Loucy (cell line): ENCODE data around the gene AUH.

Experiments
- H2AFZ ChIP-seq: fragments of 200-600 bp; sonication (generic); 2 replicates; pipeline ENCODE4 v1.6.0; 2016; ENCODE audit warnings: antibody characterized with exemption, mild to moderate bottlenecking, low read length, moderate library complexity
- H3F3A ChIP-seq: fragments of 200-600 bp; 2 replicates; pipeline ENCODE4 v1.6.0; 2016; ENCODE audit warnings: antibody characterized with exemption, low read depth, mild to moderate bottlenecking
- H3K27me3 ChIP-seq: fragments of 200-600 bp; sonication (generic); 2 replicates; pipeline ENCODE4 v1.6.1; 2014; ENCODE audit warnings: low read length, mild to moderate bottlenecking; ENCODE audit not compliant: insufficient read depth, poor library complexity, severe bottlenecking
- H3K36me3 ChIP-seq: fragments of 200-600 bp; sonication (generic); 2 replicates; pipeline ENCODE4 v1.6.1; 2016; ENCODE audit warnings: low read length; ENCODE audit not compliant: insufficient read depth
- H3K4me1 ChIP-seq: fragments of 200-600 bp; sonication (generic); 2 replicates; pipeline ENCODE4 v1.5.1; 2014; ENCODE audit warnings: low read length, mild to moderate bottlenecking; ENCODE audit not compliant: insufficient read depth, poor library complexity, severe bottlenecking
- H3K4me2 ChIP-seq: fragments of 200-600 bp; sonication (generic); 2 replicates; pipeline ENCODE4 v1.6.0; 2014; ENCODE audit warnings: antibody characterized with exemption, low read length, low read depth, mild to moderate bottlenecking; ENCODE audit not compliant: poor library complexity, severe bottlenecking
- H3K4me3 ChIP-seq: fragments of 200-600 bp; sonication (generic); 2 replicates; pipeline ENCODE4 v1.5.1; 2014; ENCODE audit warnings: low read length, mild to moderate bottlenecking, mixed read lengths; ENCODE audit not compliant: poor library complexity, severe bottlenecking
- H3K79me2 ChIP-seq: fragments of 200-600 bp; sonication (generic); 2 replicates; pipeline ENCODE4 v1.6.1; 2014; ENCODE audit warnings: low read length; ENCODE audit not compliant: insufficient read depth
- H3K9ac ChIP-seq: fragments of 200-600 bp; sonication (generic); 2 replicates; pipeline ENCODE4 v1.6.0; 2014; ENCODE audit warnings: mild to moderate bottlenecking, low read depth, low read length, moderate library complexity; ENCODE audit not compliant: poor library complexity, severe bottlenecking
- H3K9me2 ChIP-seq: fragments of 200-600 bp; sonication (generic); replicated peaks from 2 replicates; pipeline ENCODE4 v1.6.1; 2016; ENCODE audit warnings: low read depth, low read length, mixed read lengths
- H3K9me3 ChIP-seq: fragments of 200-600 bp; sonication (generic); 2 replicates; pipeline ENCODE4 v1.6.1; 2014; ENCODE audit warnings: mild to moderate bottlenecking, antibody characterized with exemption, low read length, low read depth; ENCODE audit not compliant: insufficient read depth
- H4K20me1 ChIP-seq: fragments of 200-600 bp; sonication (generic); 2 replicates; pipeline ENCODE4 v1.6.0; 2014; ENCODE audit warnings: antibody characterized with exemption, low read length, mild to moderate bottlenecking; ENCODE audit not compliant: insufficient read depth, poor library complexity, severe bottlenecking
- CTCF ChIP-seq: fragments of 200-600 bp; sonication (generic); conservative IDR thresholded peaks from 2 replicates; pipeline ENCODE4 v1.5.1; 2014; ENCODE audit warnings: mild to moderate bottlenecking, antibody characterized with exemption, low read length
- EZH2phosphoT487 ChIP-seq: fragments of 200-600 bp; IDR thresholded peaks from 2 replicates; pipeline ENCODE4 v1.6.1; 2018; ENCODE audit warnings: antibody characterized with exemption, mild to moderate bottlenecking, moderate library complexity, borderline replicate concordance

The AUH gene

DNA sequence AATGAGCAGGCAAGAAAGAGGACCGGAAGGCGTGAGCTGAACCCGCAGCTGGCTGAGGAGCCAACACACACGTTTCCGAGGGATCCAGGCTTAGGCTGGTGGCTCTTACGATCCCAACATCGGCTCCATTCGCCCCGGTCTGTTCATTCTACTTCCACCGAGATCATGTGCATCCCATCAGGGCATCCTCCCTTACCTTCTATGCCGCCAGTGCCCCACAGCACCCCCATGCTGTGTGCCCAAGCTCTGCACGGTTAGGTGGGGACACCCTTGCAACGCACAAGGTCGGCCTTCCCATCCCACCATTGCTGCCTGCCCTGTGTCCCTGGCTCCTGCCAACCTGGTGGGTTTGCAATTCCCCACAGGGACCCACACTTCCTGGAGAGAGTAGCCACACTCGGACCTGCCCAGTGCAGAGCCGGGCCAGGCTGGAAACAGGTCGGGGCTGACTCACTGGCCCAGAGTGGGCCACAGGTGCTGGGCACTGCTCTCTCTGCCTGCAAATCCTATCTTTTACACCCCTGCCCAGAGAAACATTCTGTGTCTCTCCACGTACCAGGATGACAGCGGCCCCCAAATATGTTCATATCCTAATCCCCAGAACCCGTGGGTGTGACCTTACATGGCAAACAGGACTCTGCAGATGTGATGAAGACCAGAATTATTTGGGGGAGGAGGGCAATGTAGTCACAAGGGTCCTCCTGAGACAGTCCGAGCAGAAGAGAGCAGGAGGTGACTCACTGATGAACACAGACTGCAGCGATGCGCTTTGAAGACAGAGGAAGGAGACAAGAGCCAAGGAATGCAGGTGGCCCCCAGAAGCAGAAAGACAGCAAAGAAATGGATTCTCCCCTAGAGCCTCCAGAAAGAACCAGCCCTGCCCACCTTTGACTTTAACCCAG is 182.2 kb downstream of the AUH start:
- no peak overlapping the region for H2AFZ ChIP-seq
- no peaks in the 10 kb centered on the region for H3K36me3 ChIP-seq
- TF ChIP-seq EZH2phosphoT487: no peak
- peak; percentile 36; the same call in 1 of the 2 replicates for TF ChIP-seq CTCF
- H3K9ac ChIP-seq: no peak overlapping the region
- H3K79me2 ChIP-seq: no peaks in the 10 kb centered on the region
- no peak overlapping the region for H3K4me2 ChIP-seq
- H4K20me1 ChIP-seq: no peaks in the 10 kb centered on the region
- H3K4me3 ChIP-seq: no peak overlapping the region
- H3K27me3 ChIP-seq: no peaks in the 10 kb centered on the region
- H3K9me3 ChIP-seq: no peaks in the 10 kb centered on the region
- peaks cover 25% of the 10 kb centered on the region for H3K4me1 ChIP-seq
- no peaks in the 10 kb centered on the region for H3F3A ChIP-seq
- H3K9me2 ChIP-seq: no peaks in the 10 kb centered on the region

DNA sequence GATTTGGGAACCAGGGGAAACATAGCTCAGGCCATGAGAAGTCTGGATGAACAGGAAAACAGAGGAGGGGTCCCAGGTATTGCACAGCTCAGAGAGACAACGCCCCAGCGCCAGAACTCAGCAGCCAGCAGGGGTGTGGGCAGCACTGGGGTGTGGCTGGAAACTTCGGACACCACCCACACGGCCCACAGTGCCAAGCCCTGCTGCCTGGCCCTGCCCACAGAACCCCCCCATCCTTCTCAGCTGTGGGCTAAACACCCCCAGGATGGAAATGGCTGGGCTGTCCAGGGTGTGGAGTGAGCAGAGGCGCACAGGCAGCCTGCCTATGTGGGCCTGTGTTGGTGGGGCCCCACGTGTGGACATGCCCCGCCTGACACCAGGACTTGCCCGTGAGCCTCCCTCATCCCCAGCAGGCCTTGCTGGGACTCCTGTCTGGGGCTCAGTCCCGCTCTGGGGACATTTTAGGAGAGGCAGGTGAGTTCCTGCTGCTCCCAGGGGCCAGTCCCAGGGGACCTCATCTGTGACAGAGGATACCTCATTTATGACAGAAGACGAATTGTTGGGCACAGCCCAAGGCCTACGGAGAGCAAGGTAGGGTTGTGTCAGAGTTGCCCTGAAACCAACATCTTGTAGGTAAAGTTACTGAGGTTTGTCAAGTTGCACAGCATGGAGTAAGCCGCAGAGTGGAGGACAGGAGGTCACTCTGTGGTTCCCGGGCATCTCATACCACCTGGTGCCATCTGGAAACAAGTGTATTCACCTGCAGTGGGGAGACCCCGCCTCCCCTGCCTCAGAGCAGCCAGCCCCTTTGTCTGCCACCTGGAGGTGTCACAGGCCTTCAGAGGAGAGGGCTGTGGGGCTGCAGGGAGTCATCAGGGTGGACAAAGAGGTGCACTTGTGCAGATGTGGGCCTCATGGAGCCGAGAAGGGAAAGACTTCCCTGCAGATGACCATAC is 183.2 kb downstream of the AUH start:
- Histone ChIP-seq H3K9me2 (no peaks in the 10 kb centered on the region), H2AFZ (no peak overlapping the region), H4K20me1 (no peaks in the 10 kb centered on the region), H3K79me2 (no peaks in the 10 kb centered on the region), H3K27me3 (no peaks in the 10 kb centered on the region), H3F3A (no peaks in the 10 kb centered on the region), H3K9me3 (no peaks in the 10 kb centered on the region), H3K4me1 (peaks cover 25% of the 10 kb centered on the region), H3K4me3 (no peak overlapping the region), H3K36me3 (no peaks in the 10 kb centered on the region), H3K4me2 (peak overlapping the region; percentile 35), H3K9ac (peak overlapping the region; percentile 25)
- TF ChIP-seq EZH2phosphoT487 (no peak), CTCF (no peak)

GRCh38 chr9:91177661-91178280 is 183.9 kb downstream of the AUH start:
- no peak for TF ChIP-seq CTCF
- no peak for TF ChIP-seq EZH2phosphoT487
- Histone ChIP-seq H3K9me2 (no peaks in the 10 kb centered on the region), H2AFZ (peak overlapping the region; percentile 27; the same call in 1 of the 2 replicates), H3K4me2 (peak overlapping the region; percentile 35), H3K79me2 (no peaks in the 10 kb centered on the region), H3K4me3 (no peak overlapping the region), H3K9ac (peak overlapping the region; percentile 38), H3F3A (no peaks in the 10 kb centered on the region), H3K36me3 (no peaks in the 10 kb centered on the region), H3K9me3 (no peaks in the 10 kb centered on the region), H3K4me1 (peaks cover 24% of the 10 kb centered on the region), H3K27me3 (no peaks in the 10 kb centered on the region), H4K20me1 (no peaks in the 10 kb centered on the region)
